SIG-M5 (cell line): ENCODE measurements around the gene CHAC1.
"Not testable (repeated sequence)": the region's sequence is repeated elsewhere in the genome, so short reads cannot be mapped to it uniquely, and the experiment has no call there.

Experiments
- DNase-seq: peaks from one replicate; lab custom pipeline; 2025; lab: John Stamatoyannopoulos, UW

The CHAC1 gene

DNA sequence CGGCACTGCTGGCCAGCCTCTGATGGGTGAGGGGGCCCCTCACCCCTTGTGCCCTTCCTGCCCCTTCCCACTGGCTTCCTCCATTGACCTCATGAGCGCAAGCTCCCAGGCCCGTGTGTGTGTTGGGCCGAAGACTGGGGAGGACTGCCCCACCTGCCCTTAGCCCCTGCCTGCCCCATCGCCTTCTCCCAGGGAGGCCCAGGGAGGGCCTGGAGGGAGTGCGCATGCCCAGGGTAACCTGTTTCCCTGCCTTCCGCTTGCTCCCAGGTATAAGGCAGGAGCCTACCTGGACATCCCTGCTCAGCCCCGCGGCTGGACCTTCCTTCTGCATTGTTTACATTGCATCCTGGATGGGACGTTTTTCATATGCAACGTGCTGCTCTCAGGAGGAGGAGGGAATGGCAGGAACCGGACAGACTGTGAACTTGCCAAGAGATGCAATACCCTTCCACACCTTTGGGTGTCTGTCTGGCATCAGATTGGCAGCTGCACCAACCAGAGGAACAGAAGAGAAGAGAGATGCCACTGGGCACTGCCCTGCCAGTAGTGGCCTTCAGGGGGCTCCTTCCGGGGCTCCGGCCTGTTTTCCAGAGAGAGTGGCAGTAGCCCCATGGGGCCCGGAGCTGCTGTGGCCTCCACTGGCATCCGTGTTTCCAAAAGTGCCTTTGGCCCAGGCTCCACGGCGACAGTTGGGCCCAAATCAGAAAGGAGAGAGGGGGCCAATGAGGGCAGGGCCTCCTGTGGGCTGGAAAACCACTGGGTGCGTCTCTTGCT lies 15.3 kb upstream of the CHAC1 start:
- DNase-seq = no peak

DNA sequence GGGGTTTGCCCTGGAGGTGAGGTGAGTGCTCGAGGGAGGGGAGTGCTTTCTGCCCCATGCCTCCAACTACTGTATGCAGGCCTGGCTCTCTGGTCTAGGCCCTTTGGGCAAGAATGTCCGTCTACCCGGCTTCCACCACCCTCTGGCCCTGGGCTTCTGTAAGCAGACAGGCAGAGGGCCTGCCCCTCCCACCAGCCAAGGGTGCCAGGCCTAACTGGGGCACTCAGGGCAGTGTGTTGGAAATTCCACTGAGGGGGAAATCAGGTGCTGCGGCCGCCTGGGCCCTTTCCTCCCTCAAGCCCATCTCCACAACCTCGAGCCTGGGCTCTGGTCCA lies 14.8 kb upstream of the CHAC1 start:
- no peak for DNase-seq

- DNase-seq = no peak
These were observed 12.9 kb upstream of the CHAC1 start for GRCh38 chr15:40940296-40940801.

DNA sequence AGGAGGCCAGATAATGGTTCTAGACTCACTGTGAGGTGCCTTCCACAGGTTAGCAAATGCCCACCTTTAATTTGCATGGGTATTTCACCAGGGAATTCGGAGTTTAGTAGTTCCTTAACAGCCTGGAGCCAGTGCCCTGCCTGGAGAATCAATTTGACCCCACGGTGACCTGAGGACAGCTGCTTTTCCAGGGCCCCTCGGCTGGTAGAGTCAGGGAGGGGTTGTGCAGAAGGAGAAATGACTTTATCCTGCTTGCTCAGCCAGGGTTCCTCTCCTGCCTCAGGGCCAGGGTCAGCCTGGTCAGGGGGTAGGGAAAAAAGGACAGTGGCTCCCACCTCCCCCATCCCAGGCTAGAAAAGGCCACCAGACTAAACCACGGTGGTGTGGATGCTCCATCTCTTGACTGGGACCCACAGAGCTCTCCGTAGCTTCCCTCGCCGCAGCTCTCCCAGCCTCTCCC lies 12.2 kb upstream of the CHAC1 start:
- no peak for DNase-seq

- no peak for DNase-seq
These were observed 11.5 kb upstream of the CHAC1 start for GRCh38 chr15:40941528-40942336.

- DNase-seq = peak; percentile 6
These were observed 10.9 kb upstream of the CHAC1 start for GRCh38 chr15:40942337-40942854.

GRCh38 chr15:40942878-40943277 lies 10.4 kb upstream of the CHAC1 start:
- DNase-seq = no peak

- no peak for DNase-seq
These were observed 9.4 kb upstream of the CHAC1 start for GRCh38 chr15:40943764-40944365.

GRCh38 chr15:40944510-40945296 lies 8.6 kb upstream of the CHAC1 start:
- DNase-seq = no peak

- no peak for DNase-seq
These were observed 4.4 kb upstream of the CHAC1 start for GRCh38 chr15:40948706-40949473.

DNA sequence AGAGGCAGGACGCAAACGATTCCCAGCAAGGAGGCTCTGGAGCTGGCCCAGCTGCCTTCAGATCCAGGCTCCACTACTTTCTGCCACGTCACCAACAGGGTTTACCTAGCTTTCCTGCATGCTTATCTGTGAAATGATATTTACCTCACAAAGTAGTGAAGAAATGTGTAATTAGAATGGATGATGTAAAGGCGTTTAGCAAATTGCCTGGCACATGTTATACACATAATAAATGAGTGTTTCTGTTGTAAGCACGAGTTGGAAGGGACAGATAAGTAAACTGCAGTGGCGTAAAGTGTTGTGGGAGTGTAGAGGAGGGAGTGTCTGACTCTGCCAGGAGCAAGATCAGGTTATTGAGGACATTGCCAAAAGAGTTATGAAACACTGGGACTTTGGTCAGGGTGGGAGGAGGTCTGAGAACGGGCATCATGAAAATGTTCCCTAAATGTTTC lies 3.5 kb upstream of the CHAC1 start:
- no peak for DNase-seq

GRCh38 chr15:40951764-40952163 lies 1.5 kb upstream of the CHAC1 start:
- DNase-seq = no peak

DNA sequence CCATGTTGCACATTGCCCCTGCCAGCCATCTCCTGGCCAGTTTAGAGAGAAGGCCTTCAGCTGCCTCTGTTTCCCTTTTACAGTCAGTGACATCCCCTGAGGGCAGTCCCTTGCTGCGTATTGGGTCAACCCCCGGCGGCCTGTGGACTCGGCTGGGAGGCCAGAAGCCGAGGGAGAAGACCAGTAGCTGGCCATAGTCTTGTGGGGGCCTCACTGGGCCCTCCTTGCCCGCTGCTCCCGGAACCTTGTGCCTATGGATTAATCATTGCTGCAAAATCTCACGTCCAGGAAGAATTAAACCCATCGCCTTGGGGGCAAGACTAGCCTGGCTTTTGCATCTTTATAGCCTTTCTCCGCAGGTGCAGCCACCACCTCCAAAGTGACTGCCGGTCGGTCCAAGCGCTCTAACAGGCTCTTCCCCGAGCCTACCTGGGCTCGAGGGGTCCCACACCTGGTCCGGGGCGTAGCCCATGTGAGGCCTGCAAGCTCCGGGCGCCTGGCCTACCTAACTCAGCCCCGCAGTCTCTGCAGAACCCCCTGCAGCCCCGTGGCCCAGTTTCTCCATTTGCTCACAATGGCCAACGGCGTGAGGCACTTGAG lies 870 bp upstream of the CHAC1 start:
- DNase-seq = no peak

- DNase-seq = no peak
These were observed 423 bp downstream of the CHAC1 start for GRCh38 chr15:40953713-40954074.

- DNase-seq = not testable (repeated sequence)
These were observed 1.0 kb downstream of the CHAC1 start for GRCh38 chr15:40954158-40954848.

GRCh38 chr15:40955141-40955903 lies 2.1 kb downstream of the CHAC1 start:
- no peak for DNase-seq

GRCh38 chr15:40955930-40956540 lies 2.8 kb downstream of the CHAC1 start:
- no peak for DNase-seq

- no peak for DNase-seq
These were observed 3.3 kb downstream of the CHAC1 start for GRCh38 chr15:40956541-40956982.
